HG03175 (cell line): ENCODE measurements around the gene ALPL.
"Not testable (repeated sequence)": the region's sequence is repeated elsewhere in the genome, so short reads cannot be mapped to it uniquely, and the experiment has no call there.

ENCODE experiments used
- ATAC-seq: cut with Tn5 transposase; IDR thresholded peaks from one replicate; pipeline ENCODE4 v1.9.1; 2021; ENCODE audit warnings: mild to moderate bottlenecking, moderate library complexity; ENCODE audit not compliant: unreplicated experiment

ALPL gene

DNA sequence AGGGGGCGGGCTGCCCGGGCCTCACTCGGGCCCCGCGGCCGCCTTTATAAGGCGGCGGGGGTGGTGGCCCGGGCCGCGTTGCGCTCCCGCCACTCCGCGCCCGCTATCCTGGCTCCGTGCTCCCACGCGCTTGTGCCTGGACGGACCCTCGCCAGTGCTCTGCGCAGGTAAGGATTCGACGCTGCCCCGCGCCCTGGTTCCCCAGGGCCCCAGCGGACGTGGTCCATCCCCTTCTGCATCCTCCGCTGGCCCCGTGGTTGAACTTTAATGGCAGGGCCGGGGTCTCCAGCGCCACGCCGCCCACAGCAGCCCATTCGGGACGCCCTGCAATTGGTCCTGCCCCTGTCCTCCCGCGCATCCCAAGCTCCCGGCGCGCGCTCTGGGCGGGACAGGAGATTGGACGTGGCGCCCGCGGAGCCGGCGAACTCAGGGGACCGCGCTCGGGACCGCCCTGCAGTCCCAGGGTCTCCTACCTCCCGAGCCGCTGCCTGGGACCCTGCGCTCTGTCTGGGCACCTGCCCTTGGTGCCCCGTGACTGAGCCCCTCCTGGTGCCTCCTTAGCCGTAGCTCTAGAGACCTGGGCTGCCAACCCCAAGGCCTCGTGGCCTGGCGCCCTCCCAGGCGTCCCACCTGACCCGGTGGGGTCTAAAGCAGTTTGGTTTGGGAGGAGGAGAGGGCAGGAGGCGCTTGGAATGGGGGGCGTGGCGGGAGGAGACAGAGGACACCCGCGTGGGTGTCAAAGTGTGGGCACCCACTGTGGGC is at the start of gene ALPL:
Gene ALPL, plus strand, starts transcription at position 73 of the 762 bp plus-strand sequence. CDS start 44,659 bp downstream, outside the sequence.
- no peak for ATAC-seq

DNA sequence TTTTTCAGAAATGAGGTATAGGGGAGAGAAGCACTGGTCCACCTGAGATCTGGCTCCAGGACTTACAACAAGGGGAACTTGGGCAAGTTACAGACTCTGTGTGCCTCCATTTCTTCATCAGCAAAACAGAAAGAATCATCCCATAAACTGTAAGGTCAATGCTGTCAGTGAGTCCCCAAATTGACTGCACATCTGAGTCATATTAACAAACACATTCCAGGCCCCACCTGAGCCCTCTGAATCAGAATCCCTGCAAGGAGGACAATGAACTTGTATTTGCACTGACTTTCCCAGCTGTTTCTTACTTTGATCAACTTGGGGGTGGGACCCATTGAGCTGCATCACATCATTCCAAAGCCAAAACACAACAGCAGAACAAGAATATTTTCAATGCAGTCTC is 44.1 kb upstream of the ALPL start:
- ATAC-seq = not testable (repeated sequence)

DNA sequence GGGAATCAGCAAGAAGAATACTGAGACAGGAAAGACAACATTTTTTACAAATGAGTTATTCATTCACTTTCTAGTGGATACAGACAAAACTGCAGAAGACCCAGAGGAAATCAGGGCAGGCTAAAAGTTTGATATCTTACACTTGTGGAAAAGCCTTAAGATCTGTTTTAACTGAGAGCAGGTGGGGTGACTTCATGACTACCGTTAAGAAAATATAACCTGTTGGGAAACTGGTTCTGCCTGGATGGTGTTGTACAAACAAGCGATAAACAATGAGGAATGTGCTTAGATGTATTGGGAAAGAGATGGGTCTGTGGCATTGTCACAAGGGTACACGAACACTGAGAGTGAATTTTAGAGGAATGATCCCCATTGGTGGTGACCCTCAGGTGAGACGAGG is 41.3 kb upstream of the ALPL start:
- not testable (repeated sequence) for ATAC-seq

DNA sequence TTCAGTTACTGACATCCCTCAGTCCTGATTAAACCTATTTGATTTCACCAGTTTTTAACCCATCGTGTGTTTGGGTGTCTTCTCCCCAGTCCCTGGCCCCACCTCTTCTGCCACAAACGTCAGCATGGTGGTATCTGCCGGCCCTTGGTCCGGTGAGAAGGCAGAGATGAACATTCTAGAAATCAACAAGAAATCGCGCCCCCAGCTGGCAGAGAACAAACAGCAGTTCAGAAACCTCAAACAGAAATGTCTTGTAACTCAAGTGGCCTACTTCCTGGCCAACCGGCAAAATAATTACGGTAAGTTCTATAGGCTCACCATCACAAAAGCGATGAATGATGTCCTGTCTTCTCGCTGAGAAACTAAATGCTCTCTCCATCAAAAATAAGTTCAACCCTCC is 40.6 kb upstream of the ALPL start:
- ATAC-seq = no peak

DNA sequence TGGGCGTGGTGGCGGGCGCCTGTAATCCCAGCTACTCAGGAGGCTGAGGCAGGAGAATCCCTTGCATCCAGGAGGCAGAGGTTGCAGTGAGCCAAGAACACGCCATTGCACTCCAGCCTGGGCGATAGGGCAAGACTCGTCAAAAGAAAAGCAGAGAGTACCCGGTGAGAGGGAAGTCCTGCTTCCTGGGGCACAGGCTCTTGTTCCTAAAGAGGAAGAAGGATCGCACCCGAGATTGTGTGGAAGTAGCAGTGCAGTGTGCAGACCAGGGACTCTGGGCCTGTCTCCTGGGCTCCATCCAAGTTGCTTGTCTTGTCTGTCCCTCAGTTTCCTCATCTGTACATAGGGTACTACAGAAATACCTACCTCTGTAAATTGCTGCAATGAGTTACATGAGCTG is 39.6 kb upstream of the ALPL start:
- ATAC-seq = no peak

DNA sequence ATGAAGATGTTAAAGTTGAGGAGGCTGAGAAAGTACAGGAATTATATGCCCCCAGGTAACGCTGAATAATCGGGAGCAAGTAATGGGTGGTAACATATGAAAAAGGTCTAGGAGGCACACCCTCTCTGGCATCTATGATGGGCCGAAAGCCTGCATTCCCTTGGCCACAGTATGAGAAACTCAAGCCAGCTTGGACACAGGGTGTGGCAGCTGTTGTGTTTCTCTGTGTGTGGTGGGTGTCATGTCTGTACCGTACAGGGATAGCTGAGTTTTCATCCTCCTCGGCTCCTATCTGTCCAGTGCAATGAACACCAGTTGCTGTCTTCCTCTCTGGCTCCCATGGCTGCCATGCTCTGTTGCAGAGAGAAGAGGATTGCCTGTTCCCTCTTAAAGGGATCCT is 36.4 kb upstream of the ALPL start:
- no peak for ATAC-seq

DNA sequence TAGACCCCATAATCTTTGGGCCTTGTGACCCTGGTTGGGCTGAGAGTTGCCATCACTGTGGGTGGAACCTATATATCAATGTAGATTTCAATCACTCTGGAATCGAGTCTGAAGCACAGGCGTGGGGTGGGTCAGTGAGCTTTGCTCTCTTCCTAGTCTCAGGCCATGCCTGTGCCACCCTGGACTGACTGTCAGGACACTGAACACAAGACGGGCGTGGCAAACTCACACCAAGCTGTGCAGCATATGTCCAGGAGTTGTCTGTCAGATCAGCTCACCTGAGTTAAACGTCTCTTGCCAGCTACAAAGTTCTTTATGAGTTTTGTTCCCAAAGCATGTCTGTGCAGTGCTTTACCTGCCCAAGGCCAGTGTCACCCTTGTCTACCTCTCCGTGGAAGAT is 30.9 kb upstream of the ALPL start:
- no peak for ATAC-seq

DNA sequence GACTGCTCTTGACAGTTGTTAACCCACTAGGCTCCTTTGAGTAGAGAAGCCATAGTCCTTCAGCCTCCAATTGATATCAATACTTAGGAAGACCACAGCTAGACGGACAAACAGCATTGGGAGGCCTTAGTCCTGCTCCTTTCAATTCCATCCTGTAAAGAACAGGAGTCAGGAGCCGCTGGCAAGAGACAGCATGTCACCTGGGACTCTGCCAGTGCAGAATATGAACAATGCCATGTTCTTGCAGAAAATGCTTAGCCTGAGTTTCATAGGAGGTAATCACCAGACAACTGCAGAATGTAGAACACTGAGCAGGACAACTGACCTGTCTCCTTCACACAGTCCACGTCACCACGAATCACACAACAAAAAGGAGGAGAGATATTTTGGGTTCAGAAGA is 25.3 kb upstream of the ALPL start:
- ATAC-seq = not testable (repeated sequence)

DNA sequence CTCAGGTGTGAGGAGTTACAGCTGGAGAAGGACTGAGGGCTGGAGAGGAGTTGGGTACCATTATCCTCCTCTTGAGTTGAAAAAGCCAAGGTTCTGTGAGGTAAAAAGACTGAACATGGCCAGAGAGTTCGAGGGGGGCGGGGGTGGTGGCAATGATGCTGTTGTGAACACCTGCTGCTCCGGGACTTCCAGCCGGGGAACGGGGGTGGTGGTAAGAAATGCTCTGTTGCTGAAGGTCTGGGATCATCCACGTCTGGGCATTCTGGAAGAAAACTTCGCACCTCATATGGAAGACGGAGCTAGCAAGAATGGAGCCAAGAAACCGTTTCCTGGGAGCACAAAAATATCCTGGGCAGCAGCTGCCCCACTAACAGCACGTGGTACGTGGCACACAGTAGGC is 20.1 kb upstream of the ALPL start:
- ATAC-seq = no peak

DNA sequence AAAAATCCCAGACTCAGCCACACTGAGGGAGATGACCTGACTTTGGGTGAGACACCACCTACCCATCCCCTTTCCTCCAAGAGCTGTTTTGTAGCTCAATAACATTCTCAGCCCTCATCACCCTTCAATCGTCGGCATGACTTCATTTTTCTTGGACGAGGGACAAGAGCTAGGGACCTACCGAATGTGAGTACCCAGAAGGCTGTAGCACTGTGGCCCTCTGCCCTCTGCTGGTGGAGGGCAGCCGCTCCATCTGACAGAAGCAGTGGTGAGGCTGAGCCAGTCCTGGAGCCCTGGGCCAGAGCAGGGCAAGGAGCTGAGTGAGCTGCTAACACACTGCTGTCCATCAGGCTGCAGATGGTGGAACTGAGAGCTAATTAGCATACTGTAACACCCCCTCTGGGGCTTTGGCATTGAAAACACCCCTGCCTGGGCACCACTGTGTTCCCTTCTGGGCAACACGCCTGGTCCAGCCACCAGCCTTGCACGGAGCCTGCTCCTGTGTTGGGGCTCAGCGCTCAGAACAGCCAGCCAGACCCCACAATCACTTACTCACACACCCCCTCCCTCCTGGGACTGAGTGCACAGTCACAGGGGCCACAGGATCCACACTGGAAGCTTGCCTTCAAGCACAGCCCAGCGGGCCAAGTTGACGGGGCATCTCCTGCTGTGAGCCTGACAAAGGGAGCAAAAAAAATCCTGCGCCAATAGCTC is 18.3 kb upstream of the ALPL start:
- ATAC-seq = no peak

DNA sequence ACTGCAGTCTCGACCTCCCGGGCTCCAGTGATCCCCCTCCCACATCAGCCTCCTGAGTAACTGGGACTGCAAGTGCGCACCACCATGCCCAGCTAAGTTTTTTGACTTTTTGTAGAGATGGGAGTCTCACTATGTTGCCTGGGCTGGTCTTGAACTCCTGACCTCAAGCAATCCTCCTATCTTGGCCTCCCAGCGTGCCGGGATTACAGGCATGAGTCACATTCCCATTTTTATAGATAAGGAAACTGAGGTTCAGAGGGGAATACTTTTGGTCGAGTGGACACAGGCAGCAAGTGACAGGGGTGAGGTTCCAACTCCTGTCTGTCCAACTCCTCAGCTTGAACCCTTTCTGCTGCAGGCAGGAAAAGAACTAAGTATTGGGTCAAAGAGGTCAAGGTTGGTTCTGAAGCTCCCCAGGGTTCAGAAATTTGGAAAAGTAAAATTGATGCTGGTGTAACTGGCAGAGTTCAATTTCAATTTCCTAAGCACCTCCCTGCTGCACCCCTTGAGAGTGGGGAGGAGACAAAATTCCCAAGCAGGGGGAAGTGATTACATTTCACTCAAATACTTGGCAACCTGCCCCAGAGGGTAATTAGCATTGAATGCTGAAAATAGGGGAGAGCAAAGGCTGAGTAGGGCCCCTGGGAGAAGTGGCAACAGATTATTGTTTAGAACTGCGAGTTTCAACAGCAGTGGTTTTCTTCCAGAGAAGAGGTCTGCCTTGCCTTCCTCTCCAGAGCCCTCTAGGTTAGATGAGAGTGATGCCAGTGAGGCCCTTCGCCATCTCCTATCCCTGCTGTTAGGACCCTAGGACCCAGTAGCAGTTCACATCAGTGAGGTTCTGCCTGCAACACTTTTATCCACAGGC is 17.5 kb upstream of the ALPL start:
- ATAC-seq = no peak

DNA sequence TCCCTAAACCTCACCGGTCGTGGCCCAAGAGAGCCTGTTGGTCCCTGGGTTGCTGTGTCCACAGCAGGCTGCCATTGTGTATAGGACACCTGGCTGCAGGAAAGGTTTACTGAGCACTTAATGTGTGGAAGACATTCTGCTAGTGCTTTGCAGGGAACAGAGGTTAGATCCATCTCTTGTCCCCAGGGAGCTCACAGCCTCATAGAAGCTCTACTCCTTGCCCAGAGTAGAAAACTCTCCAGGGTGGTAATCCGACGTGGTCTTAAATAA is 16.9 kb upstream of the ALPL start:
- no peak for ATAC-seq

DNA sequence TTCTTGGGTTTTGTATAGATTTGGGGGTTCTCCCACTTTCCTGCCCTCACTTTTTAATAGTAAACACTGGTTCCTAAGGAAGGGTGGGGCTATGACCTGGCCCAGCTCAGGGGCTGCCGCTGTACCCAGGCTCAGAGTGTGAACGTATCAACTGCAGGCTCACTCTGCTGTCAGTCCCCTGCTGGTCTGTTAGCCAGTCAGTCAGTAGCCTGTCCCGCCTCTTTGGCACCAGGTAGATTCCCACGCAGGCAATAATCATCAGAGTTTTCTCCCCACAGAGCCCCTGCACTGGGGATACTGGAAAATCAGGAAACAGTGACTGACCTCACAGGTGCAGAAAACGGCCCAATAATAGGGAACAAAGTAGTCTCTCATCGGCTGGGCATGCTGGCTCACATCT is 15.0 kb upstream of the ALPL start:
- ATAC-seq = no peak

DNA sequence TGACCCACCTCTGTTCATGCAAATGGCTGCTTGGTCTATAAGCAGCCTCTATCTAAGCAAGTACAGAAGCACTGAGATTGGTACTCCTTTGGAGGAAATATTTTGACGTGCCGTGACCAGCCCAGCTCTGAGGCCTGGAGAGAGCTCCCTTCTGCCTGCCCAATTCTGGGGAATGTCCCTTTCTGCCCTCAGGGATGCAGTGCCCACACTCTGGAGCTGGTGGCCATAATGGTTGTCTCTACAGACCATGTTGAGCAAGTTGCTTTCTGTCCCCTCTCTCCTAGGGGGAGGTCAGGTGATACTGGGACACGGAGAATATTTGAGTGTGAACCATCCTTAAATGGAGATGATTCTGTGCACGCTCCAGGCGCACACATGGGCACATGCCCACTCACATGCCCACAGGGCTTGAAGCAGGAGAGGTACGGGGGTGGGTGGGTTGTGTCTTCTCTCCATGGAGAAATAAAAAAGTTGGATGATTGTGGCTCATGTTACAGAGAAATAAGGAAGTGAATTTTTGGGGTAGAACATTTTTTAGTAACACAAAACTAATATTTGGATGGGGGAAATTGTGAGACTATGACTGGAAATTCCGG is 13.9 kb upstream of the ALPL start:
- ATAC-seq = no peak

DNA sequence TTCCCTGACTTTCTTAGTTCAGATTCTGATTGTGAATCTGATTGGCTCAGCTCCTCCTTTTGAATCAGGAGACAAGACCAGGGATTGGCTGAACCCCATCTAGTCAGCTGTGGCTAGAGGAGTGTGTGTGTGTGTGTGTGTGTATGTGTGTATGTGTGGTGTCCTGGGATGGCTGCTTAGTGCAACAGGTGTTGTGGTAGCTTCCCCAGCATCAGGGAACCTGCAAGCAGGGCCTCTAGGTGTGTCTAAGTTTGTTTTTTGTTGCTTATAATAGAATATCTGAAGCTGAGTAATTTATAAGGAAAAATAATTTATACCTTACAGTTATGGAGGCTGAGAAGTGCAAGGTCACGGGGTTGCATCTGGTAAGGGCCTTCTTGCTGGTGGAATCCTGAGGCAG is 13.2 kb upstream of the ALPL start:
- ATAC-seq = no peak

DNA sequence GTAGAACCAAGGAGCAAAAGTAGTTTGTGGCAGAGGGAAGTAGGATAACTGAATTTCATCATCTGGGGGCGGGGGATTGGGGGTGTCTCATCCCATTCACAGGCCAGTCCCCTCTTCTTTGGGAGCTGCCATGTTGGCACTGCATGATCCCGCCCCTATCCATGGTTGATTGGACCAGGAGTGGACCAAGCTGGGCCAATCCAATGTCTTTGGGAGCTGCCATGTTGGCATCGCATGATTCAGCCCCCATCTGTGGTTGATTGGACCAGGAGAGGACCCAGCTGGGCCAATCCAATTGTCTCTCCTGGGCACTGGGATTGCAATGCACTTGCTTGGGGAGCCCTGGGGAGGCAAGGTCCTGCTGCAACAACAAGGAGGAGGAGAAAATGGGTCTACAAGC is 12.3 kb upstream of the ALPL start:
- no peak for ATAC-seq

DNA sequence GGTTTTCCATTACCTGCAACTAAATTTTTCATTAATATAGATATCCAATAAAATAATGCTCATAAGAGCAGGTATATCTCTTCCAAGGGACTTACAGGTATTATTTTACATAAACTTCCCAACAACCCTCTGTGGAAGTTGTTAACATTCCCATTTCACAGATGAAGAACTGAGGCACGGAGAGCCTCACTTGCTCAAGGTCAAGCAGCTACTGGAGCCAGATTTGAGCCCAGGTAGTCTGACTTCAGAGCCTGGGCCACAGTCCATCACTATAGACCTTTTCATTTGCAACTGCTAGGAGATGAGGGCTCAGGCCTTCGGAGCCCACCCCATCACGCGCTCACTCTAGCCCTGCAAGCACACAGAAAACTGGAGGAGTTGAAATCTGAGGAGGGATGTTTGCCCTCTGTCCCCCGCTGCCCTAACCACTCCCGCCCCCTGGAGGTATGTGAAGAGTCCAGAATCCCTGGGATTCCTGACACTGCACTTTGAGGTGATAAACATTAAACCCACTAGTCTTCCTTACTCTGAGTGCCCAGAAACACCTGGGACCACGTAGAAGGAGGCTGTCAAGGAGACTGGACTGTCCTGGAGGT is 11.7 kb upstream of the ALPL start:
- no peak for ATAC-seq

DNA sequence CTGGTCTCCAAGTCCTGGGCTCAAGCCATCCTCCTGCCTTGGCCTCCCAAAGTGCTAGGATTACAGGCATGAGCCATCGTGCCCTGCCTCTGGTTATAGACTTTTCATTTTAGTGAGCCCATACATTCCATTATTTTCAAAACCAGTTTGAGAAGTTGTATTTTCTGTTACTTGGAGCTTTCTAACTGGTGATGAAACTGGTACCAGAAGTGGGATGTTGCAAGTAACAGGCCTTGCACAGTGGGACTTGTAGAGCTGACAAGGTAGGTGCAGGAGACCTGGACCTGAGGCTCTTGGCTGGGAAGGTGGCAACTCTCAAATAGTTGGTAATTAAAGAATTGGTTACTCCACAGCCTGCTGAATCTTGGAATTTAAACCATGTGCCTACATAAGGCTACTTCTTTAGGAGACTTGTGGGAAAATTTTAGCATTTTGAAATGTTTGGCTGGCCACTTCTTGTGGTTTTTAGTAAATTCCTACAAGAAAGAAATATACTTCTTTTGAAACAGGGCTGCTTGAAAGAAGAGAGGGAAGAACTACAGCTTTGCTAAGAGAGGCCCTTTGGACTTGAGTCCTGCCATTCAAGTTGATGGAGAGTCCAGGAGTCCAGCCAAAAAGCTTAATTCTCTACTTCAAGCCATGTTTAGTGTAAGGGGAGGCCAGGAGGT is 9.8 kb upstream of the ALPL start:
- no peak for ATAC-seq

DNA sequence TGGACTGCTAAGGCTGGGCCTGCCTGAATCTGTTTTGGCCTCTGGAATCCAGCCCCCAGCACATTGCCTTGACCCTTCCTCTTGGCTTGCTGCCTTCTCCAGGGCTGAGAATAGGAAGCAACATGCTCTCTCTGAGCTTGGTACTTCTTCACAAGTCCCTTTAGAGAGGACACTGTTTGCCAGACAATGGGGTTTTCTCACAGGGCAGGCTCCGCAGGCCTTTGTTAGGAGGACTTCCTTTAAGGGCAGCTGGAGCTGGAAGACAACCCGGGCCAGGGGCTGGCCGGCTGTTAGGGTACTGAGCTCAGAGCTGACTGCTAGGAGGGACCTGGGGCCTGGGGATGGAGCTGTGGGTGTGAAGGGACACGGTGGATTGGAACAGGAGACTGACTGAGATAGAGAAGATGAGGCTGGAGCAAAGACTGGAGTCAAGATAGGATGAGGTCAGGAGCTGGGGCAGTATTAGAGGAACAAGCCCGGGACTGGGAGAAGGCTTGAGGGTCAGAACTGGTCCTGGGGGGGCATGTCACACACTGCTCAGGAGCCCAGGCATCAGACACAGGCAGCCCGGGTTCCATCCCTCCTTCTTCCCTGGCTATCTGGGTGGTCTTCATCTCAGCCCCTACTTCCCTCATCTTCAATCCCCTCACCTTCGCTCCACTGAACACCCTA is 5.4 kb upstream of the ALPL start:
- no peak for ATAC-seq

DNA sequence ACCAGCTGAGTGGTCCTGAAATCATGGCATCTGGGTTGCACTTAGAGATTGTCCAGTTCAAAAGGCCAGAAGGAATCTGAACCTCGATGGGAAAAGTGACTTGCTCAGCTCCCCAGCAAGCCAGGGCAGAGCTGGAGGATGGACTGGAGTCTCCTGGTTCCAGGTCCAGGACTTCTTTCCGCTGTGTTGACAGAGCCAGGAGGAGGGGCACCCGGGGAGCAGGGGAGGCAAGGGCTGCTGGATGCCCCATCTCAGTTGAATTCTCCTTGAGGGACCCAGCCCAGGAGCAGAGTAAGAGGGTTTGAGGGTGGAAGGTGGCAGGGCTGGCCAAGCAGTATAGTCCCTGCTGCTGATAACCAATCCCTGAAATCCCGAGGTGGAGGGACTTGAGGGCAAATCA is 2.4 kb upstream of the ALPL start:
- no peak for ATAC-seq
